ENCODE data around the gene RAB4A.

DNA sequence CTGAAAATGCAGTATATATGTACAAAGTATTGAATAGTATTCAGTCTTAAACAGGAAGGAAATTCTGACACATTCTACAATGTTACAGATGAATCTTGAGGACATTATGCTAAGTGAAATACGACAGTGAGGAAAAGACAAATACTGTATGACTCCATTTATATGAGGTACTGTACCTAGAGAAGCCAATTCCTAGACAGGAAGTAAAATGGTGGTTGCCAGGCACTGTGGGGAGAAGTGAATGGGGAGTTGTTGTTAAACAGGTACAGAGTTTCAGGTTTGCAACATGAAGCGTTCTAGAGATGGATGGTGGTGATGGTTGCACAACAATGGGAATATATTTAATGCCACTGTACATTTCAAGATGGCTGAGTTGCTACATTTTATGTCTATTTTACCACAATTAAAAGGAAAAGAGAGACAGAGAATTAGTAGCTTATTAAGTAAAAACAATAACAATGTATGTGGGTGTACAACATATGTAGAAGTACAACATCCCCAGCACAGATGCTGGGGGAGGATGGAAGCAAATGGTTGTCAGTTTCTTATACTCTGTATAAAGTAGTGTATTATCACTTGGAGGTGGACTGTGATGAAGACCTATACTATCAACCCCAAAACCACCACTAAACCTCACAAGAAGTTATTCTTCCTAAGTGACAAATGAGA lies 3.9 kb upstream of the RAB4A start:
- TF ChIP-seq, protein P1, sequence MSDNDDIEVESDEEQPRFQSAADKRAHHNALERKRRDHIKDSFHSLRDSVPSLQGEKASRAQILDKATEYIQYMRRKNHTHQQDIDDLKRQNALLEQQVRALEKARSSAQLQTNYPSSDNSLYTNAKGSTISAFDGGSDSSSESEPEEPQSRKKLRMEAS (IDR thresholded peaks at IDR 0.05; ENCODE audit: low read depth, low read length): no peak
- TF ChIP-seq, protein P2, sequence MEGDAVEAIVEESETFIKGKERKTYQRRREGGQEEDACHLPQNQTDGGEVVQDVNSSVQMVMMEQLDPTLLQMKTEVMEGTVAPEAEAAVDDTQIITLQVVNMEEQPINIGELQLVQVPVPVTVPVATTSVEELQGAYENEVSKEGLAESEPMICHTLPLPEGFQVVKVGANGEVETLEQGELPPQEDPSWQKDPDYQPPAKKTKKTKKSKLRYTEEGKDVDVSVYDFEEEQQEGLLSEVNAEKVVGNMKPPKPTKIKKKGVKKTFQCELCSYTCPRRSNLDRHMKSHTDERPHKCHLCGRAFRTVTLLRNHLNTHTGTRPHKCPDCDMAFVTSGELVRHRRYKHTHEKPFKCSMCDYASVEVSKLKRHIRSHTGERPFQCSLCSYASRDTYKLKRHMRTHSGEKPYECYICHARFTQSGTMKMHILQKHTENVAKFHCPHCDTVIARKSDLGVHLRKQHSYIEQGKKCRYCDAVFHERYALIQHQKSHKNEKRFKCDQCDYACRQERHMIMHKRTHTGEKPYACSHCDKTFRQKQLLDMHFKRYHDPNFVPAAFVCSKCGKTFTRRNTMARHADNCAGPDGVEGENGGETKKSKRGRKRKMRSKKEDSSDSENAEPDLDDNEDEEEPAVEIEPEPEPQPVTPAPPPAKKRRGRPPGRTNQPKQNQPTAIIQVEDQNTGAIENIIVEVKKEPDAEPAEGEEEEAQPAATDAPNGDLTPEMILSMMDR (IDR thresholded peaks at IDR 0.05; ENCODE audit: low read depth, low read length): no peak
- TF ChIP-seq POLR2A (IDR thresholded peaks at IDR 0.05; ENCODE audit: extremely low read depth, insufficient read length): no peak
